Ramos (cell line): ENCODE results near the gene SPO11.

Experiments
- in situ Hi-C: fragments of 300-500 bp; cut with MboI; formaldehyde crosslinking; loops from one replicate; pipeline ENCODE4 v1.14.3; 2022; ENCODE audit warnings: low sequenced_read_pairs; ENCODE audit not compliant: unreplicated experiment

SPO11 gene, protein sequence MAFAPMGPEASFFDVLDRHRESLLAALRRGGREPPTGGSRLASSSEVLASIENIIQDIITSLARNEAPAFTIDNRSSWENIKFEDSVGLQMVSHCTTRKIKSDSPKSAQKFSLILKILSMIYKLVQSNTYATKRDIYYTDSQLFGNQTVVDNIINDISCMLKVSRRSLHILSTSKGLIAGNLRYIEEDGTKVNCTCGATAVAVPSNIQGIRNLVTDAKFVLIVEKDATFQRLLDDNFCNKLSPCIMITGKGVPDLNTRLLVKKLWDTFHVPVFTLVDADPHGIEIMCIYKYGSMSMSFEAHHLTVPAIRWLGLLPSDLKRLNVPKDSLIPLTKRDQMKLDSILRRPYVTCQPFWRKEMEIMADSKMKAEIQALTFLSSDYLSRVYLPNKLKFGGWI

DNA sequence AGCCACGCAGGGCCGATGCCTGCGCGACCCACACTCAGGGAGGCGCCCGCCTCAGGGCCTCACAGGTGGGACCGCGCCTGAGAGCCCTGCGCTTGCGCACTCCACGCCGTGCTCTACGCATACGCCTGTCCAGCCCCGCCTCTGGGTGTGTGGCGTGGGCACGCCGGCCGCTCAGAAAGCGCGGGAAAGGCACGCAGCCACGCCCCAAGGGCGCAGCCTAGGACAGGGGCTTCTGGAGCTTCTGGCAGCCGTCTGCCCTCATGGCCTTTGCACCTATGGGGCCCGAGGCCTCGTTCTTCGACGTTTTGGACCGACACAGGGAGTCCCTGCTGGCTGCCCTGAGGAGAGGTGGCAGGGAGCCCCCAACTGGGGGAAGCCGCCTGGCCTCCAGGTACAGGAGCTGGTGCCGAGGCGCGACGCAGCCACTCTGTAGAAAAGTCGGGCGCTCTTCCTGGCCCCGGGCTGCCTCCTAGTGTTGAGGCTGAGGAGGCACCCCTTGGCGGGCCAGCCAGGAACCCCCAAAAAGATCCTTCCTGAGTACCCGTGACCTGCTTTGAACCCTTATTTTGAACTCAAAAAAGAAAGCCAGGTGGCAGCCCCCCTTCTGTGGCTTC is at the start of gene SPO11:
SPO11 (plus strand) TSS at position 196 of the 614 bp plus-strand sequence; CDS start at position 261, 65 bp downstream.
- in situ Hi-C loops = loop anchor here (5.0 to 25.0 kb wide), 3 partner anchors 62 to 767 kb away; partner anchors contain the start of gene BMP7

DNA sequence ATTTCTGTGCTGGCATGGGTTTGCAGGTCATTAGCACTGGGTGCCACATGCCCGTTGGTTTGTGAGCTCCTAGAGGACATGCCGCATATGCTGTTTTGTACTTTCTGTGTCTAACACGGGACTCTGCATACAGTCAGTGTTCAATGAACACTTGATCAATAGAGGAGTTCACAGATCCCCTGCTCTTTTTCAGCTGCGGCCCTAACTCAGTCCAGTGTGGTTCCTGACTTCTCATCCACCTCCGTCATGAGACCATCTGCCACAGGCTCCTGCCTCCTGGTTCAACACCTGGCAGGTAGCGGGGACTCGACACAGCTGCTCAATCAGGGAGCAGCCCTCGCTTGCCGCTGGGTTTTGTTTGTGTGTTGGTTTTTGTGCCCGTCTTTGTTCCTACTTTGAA is 49.4 kb upstream of the SPO11 start:
- in situ Hi-C loops = loop anchor here (10.0 kb wide), 1 partner anchor 195 kb away; no protein-coding TSS in a partner anchor

DNA sequence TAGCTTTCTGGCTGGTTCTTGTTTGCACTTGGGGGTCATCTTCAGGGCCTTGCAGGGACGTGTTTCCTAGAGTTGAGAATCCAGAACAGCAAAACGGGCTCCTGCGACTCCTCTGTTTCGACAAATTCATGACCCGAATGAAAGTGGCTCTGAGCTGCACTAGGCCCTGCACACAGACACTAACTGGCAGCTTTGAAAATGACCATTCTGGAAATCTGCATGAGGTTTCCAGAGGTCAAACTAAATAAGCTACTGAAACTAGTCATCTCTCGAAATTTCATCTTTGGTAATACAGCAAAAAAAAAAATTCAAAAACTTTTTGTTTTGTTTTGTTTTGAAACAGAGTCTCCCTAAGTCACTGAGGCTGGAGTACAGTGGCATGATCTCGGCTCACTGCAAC is 47.7 kb upstream of the SPO11 start:
- in situ Hi-C loops = loop anchor here (10.0 kb wide), 1 partner anchor 193 kb away; no protein-coding TSS in a partner anchor

DNA sequence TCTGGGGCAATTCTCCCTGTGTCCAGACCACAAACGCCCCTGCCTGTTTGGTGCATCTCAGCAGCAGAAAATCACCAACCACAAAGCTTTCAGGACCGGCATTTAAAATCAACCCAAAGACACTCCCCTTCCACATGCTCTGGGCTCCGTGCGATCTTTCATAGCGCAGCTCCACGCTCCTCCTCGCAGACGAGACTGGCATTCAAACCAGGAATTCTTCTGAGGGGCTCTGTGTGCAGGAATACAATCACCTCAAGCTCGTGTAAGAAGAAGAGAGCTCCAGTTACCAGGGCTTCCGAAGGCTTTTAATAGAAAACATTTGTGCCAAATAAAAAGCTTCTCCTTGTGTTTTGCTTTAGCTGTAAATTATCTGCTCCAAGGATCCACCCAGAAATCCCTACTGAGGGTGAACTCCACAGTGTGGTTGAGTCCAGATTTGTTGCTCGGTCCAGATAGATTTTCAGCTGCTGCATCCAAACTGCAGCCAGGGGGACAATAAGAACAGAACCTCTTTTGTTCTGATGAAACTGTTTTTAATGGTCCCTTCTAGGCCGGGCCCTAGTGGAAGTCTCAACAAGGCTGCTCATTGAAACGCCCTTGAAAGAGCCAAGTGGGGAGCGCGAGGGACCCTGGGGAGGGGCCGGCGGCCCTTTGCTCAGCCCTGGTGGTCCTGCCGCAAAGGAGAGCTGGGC is 46.8 kb upstream of the SPO11 start:
- in situ Hi-C loops = loop anchor here (10.0 kb wide), 1 partner anchor 192 kb away; no protein-coding TSS in a partner anchor

DNA sequence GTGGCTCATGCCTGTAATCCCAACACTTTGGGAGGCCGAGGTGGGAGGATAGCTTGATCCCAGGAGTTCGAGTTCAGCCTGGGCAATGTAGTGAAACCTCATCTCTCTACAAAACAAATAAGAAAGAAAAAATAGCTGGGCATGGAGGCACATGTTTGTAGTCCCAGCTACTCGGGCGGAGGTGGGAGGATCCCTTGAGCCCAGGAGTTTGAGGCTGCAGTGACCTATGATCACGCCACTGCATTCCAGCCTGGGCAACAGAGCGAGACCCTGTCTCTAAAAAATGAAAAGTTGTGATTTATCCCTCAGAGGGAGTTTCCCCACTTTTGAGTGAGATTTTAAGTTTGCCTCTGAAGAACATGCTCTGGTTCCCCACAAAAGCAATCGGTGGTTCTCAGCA is 45.7 kb upstream of the SPO11 start:
- in situ Hi-C loops = loop anchor here (10.0 kb wide), 1 partner anchor 191 kb away; no protein-coding TSS in a partner anchor

DNA sequence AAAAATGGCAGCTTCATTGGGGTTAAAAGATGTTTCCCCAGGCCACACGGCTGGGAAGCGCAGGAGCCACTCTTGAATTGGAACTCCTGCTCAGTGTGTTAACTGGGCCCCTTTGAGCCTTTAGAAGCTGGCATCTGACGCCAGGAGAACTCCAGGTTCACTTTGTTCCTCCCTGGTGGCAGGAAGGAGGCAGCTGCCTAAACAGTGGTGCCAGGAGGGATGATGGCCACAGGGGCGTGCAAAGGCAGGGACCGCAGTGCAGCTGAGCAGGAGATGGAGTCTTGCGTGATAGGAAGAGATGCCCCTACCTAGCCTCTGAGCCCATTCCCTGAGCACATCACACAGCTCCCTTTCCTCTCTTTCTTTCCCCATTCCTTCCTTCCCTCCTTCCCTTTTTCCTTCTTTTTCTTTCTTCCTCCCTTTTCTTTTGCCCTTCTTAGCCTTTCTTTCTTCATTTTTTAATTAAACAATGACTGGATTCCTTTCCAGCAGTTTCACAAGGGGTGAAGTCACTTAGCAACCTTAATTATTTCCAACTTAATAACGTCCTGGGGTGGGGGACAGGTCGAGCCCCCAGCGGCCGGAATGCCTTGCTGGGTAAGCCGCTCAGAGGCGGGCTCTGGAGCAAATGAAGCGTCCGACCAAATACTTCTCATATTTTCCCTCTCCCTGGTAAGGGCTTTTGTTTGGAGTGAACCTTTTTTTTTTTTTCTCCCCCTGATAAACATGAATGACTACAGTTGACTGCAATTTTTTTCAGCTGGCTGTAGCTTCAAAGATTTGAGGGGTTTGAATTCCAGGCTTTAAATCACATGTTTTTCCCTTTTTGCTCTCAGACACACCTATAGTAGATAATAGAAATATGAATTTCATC is 42.4 kb upstream of the SPO11 start:
- in situ Hi-C loops = loop anchor here (10.0 kb wide), 1 partner anchor 188 kb away; no protein-coding TSS in a partner anchor

DNA sequence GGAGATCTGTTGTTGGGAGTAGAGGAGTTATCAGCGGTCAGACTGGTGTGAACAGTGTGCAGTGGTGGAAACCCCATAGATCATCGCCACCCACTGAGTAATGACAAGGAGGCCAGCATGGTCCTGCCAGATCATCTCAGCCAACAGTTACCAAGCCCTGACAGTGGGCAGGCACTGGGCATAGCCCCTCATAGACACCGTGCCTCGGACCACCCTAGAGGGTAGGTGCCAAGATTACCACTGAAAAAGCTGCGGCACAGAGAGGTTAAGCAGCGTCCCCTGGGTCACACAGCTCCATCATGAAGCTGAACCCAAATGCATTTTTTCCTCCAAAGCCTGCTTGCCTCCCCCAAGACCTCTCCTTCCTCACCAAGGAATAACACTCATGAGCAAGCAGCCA is 41.7 kb upstream of the SPO11 start:
- in situ Hi-C loops = loop anchor here (10.0 kb wide), 1 partner anchor 187 kb away; no protein-coding TSS in a partner anchor

DNA sequence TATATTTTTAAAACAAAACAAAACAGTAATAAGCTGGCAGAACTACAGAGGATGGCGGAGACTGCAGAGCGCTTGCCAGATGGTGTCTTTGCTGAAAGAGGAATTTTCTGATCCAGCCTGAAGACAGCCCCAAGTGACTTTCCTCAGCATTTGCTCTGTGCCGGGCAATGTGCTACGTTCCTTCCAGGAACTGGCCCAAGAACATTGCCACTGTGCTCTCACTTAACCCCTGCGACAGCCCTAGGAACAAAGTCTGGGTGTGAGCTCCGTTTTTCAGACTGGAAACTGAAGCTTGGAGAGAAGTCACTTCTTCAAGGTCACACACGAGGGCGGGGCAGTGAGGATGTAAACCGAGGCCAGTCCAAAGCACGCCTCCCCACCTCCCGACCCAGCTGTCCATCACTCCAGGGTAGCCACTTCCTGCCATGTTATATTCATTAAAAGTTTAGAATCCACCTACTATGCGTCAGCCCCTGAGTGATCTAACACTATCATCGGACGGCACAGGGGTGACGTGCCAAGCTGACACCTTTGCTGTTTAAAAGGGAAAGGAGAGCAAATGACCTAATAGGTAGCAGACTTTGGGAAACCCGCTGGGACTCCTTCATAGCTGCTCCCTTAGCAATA is 40.8 kb upstream of the SPO11 start:
- in situ Hi-C loops = loop anchor here (10.0 kb wide), 1 partner anchor 186 kb away; no protein-coding TSS in a partner anchor

DNA sequence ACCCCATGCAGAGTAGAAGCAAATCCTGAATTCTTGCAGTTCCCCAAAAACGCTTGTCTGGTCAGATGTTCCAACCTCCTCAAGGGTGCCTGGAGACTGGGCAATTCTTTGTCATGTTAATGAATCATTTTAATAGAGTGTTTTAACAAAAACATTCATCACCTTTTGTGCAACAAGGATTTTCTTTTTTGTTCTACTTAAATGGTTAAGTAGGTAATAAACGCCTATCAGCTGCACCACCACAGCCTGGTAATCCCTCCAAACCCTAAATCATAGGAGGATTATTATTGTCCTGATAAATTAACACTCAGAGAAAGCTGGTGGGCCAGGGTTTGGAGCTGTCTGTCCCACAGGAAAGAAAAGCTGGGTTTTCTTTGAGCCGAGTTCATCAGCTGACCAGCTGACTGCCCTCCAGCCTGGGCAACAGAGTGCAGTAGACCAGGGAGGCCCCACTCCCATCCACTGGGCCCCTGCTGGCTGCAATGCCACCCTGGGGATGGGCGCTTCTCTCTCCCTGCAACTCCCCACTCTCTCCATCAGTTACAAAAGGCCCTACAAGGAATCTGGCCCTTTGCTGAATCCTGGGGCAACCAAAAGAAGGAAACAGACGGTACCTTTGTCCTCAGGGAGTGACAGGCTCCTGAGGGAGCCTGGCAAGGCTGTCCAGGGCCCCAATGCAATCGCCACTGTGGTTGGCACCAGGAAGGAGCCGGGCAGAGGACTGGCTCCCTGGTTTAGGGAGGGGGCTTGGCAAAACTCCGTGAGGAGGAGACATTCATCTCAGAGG is 40.0 kb upstream of the SPO11 start:
- in situ Hi-C loops = loop anchor here (10.0 kb wide), 1 partner anchor 185 kb away; no protein-coding TSS in a partner anchor

DNA sequence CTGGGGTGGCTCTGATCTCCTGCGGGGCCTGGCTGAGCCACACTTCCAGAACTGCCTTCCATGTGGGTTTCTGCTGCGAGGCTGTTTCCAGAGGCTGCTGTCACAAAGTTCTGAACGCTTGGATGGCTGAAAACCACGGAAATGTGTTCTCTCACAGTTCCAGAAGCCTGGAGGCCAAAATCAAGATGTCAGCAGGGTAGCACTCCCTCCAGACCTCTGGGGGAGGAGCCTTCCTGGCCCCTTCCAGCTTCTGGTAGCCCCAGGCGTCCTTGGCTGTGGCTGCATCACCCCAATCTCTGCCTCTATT is 39.5 kb upstream of the SPO11 start:
- in situ Hi-C loops = no loop called here

DNA sequence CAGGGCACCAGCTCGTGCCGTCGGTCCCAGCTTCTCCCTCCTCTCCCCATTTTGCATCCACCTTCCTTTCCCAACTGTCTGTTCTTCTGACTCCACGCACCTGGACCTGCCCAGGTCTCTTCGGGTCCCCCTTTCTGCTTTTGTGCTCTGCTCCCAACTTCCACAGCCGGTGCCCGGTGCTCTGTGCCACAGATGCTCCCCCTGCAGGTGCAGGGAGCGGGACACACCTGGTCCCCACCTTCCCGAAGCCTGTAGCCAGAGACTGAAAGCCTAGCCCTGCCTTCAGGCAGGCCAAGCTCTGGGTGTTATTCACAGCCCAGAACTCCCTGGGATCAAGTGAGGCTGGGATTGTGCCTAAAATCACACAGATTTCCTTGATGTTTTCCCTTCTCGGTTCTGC is 38.6 kb upstream of the SPO11 start:
- in situ Hi-C loops = no loop called here

DNA sequence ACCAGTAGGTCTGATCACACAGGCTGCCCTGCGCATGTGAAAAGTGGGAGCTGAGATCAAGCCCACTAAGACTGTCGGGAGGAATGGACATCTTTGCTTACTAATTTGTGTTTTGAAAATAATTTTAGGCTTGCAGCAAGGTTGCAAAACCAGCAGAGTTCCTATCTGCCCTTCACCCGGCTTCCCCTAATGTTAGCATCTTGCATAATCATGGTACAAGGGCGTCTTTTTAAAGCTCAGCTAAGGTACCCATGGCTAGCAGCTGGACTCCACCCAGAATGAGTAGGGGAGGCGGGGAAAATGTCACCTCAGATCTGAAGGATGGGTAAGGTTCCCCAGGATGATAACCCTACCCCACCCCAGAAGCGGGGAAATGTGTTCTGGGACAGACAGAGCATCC is 37.9 kb upstream of the SPO11 start:
- in situ Hi-C loops = no loop called here

DNA sequence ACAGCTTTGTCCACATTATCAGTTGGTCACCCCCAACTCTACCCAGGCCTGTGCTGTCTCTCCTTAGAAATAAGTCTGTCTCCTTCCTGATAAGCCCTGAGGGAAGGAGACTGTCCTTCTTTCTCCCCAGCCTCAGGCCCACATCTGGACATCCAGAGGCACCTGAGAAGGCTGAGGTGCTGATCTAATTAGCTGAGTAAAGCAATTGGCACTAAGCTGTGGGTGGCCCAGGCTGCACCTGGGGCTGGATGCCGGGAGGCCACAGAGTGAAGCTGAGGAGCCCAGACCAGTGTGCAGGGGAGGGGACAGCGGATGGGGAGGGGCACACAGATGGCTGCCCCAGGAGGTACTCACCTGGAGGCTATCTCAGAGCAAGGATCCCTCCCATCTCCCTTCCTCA is 37.0 kb upstream of the SPO11 start:
- in situ Hi-C loops = no loop called here

DNA sequence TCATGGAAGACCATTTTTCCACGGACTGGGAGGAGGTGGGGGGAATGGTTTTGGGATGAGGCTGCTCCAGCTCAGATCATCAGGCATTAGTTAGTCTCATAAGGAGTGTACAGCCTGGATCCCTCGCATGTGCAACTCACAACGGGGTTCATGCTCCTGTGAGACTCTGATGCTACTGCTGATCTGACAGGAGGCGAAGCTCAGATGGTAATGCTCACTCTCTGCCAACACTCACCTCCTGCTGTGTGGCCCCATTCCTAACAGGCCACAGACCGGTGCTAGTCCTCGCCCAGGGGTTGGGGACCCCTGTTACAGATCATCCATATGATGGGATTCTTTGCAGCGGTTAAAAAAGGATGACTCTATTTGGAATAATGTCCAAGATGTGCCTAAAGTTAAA is 35.6 kb upstream of the SPO11 start:
- in situ Hi-C loops = no loop called here

DNA sequence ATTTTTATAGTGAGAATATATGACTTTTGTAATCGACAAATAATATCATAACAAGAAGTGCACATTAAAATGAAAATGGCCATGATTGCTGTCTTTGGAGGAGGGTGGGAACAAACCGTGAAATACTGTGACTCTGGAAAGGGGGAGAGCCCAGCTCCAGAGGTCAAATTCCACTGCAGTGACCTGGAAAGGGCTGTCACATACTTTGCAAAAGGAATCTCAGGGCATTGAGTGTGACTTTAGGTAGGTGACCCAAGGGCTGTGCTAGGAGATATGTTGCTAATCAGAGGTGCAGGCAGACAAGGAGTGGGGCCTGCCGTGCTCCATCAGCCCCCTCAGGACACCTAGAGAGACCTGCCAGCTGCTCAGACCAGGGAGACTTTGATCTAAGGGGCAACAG is 35.1 kb upstream of the SPO11 start:
- in situ Hi-C loops = no loop called here

DNA sequence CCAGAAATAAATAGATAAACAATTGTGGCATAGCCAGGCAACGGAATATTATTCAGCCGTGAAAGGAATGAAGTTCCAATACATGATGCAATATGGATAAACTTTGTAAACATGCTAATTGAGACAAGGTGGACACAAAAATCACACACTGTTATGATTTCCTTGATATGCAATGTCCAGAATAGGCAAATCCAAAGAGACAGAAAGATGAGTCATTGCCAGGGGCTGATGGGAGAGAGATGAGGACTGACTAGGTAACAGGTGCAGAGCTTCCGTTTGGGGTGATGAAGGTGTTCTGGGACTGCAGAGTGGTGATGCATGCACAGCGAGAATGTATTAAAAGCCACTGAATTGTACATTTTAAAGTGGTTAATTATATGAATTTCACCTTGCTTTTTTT is 31.1 kb upstream of the SPO11 start:
- in situ Hi-C loops = no loop called here

DNA sequence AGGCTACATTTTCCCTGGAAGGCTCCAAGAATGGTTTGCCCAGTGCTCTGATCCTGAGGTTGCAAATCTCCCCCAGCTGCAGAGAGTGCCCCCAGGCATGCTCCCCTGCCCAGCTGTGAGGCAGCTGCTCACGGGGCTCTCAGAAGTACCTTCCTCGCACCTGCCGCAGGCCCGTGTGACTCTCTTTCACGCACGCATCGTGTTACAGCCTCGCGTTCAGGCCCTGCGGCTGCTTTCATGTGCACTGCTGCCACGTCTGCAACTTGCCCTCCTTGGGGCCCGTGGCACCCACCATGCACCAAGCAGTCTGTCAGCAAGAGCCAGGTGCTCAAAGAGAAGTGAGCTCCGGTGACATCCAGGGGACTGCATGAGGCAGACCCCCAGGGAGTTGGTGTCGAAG is 28.6 kb upstream of the SPO11 start:
- in situ Hi-C loops = no loop called here

DNA sequence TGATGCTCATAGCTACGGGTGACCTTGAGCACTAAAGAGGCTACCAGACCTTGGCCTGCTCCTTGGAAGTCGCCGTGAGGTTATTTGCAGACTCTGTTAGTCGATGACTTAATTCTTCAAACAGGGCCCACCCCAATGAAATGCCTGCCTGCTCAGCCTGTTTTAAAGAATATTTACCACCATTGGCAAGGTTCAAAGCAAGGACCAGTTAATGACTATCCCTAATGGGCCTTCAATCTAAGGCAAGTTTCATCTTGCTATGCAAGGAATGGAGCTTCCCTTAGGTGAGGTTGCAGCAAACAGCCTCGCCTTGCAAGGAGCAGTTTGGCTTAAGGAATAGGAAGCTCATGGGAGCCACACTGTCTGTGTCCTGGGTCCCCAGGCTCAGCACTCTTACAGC is 22.9 kb upstream of the SPO11 start:
- in situ Hi-C loops = no loop called here
